ENCODE results near the gene CEACAM16. TPM values are rescaled to one million over a fixed set of nuclear protein-coding genes. Genes with fewer than 3 reads are reported as not detected.

The CEACAM16 gene
- total RNA-seq, 1 donor from 2014 or later: not detected

GRCh38 chr19:44726465-44726864 lies 27.5 kb downstream of the CEACAM16 start:
- Histone ChIP-seq H3K4me3 (ENCODE audit: low read depth, low read length) (no peak overlapping the region), H3K27me3 (ENCODE audit: control insufficient read depth, insufficient read depth, low read length) (no peaks in the 10 kb centered on the region), H3K36me3 (ENCODE audit: control insufficient read depth, insufficient read depth, low read length) (no peaks in the 10 kb centered on the region)
- no peak for DNase-seq (ENCODE audit: low read depth)
- TF ChIP-seq, protein P1, sequence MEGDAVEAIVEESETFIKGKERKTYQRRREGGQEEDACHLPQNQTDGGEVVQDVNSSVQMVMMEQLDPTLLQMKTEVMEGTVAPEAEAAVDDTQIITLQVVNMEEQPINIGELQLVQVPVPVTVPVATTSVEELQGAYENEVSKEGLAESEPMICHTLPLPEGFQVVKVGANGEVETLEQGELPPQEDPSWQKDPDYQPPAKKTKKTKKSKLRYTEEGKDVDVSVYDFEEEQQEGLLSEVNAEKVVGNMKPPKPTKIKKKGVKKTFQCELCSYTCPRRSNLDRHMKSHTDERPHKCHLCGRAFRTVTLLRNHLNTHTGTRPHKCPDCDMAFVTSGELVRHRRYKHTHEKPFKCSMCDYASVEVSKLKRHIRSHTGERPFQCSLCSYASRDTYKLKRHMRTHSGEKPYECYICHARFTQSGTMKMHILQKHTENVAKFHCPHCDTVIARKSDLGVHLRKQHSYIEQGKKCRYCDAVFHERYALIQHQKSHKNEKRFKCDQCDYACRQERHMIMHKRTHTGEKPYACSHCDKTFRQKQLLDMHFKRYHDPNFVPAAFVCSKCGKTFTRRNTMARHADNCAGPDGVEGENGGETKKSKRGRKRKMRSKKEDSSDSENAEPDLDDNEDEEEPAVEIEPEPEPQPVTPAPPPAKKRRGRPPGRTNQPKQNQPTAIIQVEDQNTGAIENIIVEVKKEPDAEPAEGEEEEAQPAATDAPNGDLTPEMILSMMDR (IDR thresholded peaks at IDR 0.05; ENCODE audit: insufficient read depth, low read length, poor library complexity, severe bottlenecking): no peak

DNA sequence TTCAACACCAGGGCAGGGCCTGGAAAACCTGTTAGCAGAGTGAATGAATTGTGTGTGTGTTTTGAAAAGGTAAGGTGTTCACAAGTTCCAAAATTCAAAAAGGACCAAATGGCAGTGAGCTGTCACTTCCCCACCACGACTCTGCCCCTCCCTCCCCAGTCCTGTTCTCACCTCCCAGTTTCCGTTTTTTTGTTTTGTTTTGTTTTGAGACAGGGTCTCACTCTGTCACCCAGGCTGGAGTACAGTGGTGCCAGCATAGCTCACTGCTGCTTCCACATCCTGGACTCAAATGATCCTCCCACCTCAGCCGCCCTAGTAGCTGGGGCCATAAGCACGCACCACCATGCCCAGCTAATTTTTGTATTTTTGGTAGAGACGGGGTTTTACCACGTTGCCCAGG lies 29.2 kb downstream of the CEACAM16 start:
- Histone ChIP-seq H3K36me3 (ENCODE audit: control insufficient read depth, insufficient read depth, low read length) (no peaks in the 10 kb centered on the region), H3K4me3 (ENCODE audit: low read depth, low read length) (no peak overlapping the region), H3K27me3 (ENCODE audit: control insufficient read depth, insufficient read depth, low read length) (no peaks in the 10 kb centered on the region)
- DNase-seq (ENCODE audit: low read depth): no peak
- TF ChIP-seq, protein P1 (IDR thresholded peaks at IDR 0.05; ENCODE audit: insufficient read depth, low read length, poor library complexity, severe bottlenecking): no peak

GRCh38 chr19:44729516-44730033 lies 30.6 kb downstream of the CEACAM16 start:
- no peak for DNase-seq (ENCODE audit: low read depth)
- no peak overlapping the region for H3K4me3 ChIP-seq (ENCODE audit: low read depth, low read length)
- H3K36me3 ChIP-seq (ENCODE audit: control insufficient read depth, insufficient read depth, low read length): no peaks in the 10 kb centered on the region
- H3K27me3 ChIP-seq (ENCODE audit: control insufficient read depth, insufficient read depth, low read length): no peaks in the 10 kb centered on the region
- TF ChIP-seq, protein P1 (IDR thresholded peaks at IDR 0.05; ENCODE audit: insufficient read depth, low read length, poor library complexity, severe bottlenecking): no peak

DNA sequence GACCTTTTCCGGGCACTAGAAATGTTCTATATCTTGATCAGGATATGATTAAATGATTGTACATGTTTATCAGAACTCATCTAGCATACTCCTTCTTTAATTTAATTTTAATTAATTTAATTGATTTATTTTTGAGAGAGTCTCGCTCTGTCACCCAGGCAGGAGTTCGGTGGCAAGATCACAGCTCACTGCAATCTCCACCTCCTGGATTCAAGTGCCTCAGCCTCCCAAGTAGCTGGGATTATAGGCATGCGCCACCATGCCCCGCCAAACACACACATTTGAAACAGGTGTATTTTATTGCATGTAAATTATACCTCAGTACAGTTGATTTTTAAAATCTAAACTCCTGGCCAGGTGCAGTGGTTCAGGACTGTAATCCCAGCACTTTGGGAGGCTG lies 32.1 kb downstream of the CEACAM16 start:
- no peaks in the 10 kb centered on the region for H3K27me3 ChIP-seq (ENCODE audit: control insufficient read depth, insufficient read depth, low read length)
- TF ChIP-seq, protein P1 (IDR thresholded peaks at IDR 0.05; ENCODE audit: insufficient read depth, low read length, poor library complexity, severe bottlenecking): no peak
- H3K4me3 ChIP-seq (ENCODE audit: low read depth, low read length): no peak overlapping the region
- no peak for DNase-seq (ENCODE audit: low read depth)
- H3K36me3 ChIP-seq (ENCODE audit: control insufficient read depth, insufficient read depth, low read length): no peaks in the 10 kb centered on the region

DNA sequence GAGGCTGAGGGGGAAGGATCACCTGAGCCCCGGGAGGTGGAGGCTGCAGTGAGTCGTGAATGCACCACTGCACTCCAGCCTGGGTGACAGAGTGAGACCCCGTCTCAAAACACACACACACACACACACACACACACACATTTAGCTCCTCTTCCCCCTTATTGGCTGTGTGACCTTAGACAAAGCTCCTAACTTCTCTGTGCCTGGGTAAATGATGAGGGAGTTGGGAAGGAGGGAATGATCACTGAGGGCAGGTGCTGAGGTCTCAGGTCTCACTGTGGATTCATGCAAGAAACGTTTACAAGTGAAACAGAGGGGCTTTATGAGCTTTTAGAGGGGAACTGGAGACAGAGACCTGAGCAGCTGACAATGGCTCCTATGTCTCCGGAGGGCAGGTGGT lies 32.7 kb downstream of the CEACAM16 start:
- Histone ChIP-seq H3K4me3 (ENCODE audit: low read depth, low read length) (no peak overlapping the region), H3K27me3 (ENCODE audit: control insufficient read depth, insufficient read depth, low read length) (no peaks in the 10 kb centered on the region), H3K36me3 (ENCODE audit: control insufficient read depth, insufficient read depth, low read length) (no peaks in the 10 kb centered on the region)
- DNase-seq (ENCODE audit: low read depth): no peak
- TF ChIP-seq, protein P1 (IDR thresholded peaks at IDR 0.05; ENCODE audit: insufficient read depth, low read length, poor library complexity, severe bottlenecking): no peak
